Stimulated activated naive CD8-positive, alpha-beta T cell treated with anti-CD3 and anti-CD28 coated beads, Interleukin-15, amount 100 ng/mL, for 72 hours (primary cell): ENCODE data around the gene PPP1R1B.

ENCODE experiments used
- ATAC-seq: fragments of 150-1000 bp; cut with Tn5 transposase; 2 replicates; pipeline ENCODE4 v1.10.0; 2021; ENCODE audit warnings: mild to moderate bottlenecking, moderate library complexity
- DNase-seq, 2 donors: peaks; one replicate each; pipeline ENCODE4 v3.0.0; 2021 to 2022
- H3K27ac Mint-ChIP-seq, 2 donors: one replicate each; pipeline ENCODE4 v1.8.0; 2022; ENCODE audit warnings: mild to moderate bottlenecking in 2 of 2, mixed read lengths in 2 of 2, moderate library complexity in 2 of 2
- H3K27me3 Mint-ChIP-seq: one replicate; pipeline ENCODE4 v1.8.0; 2022; ENCODE audit warnings: mixed read lengths
- H3K4me1 Mint-ChIP-seq: one replicate; pipeline ENCODE4 v1.8.0; 2022; ENCODE audit warnings: mild to moderate bottlenecking, mixed read lengths
- H3K4me3 Mint-ChIP-seq, 2 donors: one replicate each; pipeline ENCODE4 v1.8.0; 2022; ENCODE audit warnings: mild to moderate bottlenecking in 2 of 2, mixed read lengths in 2 of 2, moderate library complexity in 1 of 2
- H3K9me3 Mint-ChIP-seq, 2 donors: one replicate each; pipeline ENCODE4 v1.8.0; 2022; ENCODE audit warnings: mixed read lengths in 2 of 2

PPP1R1B gene

GRCh38 chr17:39632153-39632941 lies 5.6 kb downstream of the PPP1R1B start:
- Mint-ChIP-seq H3K27me3 (peaks cover 39% of the 10 kb centered on the region), H3K27ac (peak overlapping the region in 1 of 2 donors; percentile 15), H3K9me3 (no peaks in the 10 kb centered on the region), H3K4me1 (peaks cover 25% of the 10 kb centered on the region), H3K4me3 (no peak overlapping the region)
- no peak for ATAC-seq
- DNase-seq: no peak

DNA sequence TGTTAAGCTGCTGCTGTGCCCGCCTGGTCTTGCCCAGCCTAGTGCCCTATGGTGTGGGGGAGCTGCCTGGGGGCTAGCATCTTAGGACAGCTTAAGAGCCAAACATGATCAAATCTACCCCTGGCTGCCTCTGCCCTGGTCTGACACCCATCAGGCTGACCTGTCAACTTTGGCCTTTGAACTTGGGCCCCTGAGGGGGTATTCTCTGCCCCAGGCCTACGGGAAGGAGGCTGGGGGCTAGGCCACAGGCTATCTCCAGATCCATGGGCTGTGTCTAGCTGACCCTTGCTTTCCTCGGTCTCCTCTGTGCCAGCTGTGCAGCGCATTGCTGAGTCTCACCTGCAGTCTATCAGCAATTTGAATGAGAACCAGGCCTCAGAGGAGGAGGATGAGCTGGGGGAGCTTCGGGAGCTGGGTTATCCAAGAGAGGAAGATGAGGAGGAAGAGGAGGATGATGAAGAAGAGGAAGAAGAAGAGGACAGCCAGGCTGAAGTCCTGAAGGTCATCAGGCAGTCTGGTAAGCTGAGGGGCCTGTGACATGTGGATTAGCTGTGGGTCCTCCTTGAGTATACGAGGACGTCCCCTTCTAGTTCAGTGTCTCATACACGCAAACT lies 6.9 kb downstream of the PPP1R1B start:
- Mint-ChIP-seq H3K4me3 (no peak overlapping the region), H3K4me1 (peaks cover 37% of the 10 kb centered on the region), H3K27ac (no peak overlapping the region), H3K27me3 (peaks cover 27% of the 10 kb centered on the region), H3K9me3 (no peaks in the 10 kb centered on the region)
- DNase-seq: no peak
- ATAC-seq: no peak

- Mint-ChIP-seq H3K27ac (no peak overlapping the region), H3K9me3 (no peaks in the 10 kb centered on the region), H3K27me3 (peaks cover 19% of the 10 kb centered on the region)
These were observed 7.7 kb downstream of the PPP1R1B start for GRCh38 chr17:39634384-39634871.

GRCh38 chr17:39635614-39636176 lies 8.9 kb downstream of the PPP1R1B start:
- DNase-seq: no peak
- Mint-ChIP-seq H3K4me1 (peaks cover 58% of the 10 kb centered on the region), H3K9me3 (no peaks in the 10 kb centered on the region), H3K27ac (no peak overlapping the region), H3K4me3 (no peak overlapping the region), H3K27me3 (peaks cover 16% of the 10 kb centered on the region)
- ATAC-seq: no peak

More at GRCh38 chr17:39634384-39634871, 7.7 kb downstream of the PPP1R1B start:
- Mint-ChIP-seq H3K4me1 (peaks cover 45% of the 10 kb centered on the region), H3K4me3 (no peak overlapping the region)
- ATAC-seq (no peak), DNase-seq (no peak)

DNA sequence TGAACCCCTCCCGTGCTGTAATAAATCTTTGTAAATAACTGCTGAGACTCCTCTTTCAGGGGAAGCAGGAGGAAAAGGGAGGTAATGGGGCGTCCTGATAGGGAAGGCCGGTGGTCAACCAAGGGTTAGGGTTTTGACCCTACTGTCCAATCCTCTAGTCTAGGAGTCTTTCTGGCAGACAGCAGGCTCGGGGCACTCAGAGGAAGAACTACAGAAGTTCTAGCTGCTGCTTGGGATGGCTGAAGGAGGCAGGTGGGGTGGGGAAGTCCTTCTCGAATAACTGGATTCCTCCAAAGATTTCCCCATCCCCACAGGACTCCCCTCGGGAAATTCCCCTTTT lies 9.8 kb downstream of the PPP1R1B start:
- Mint-ChIP-seq H3K4me3 (peak overlapping the region; percentile 90 to 96), H3K27me3 (peaks cover 8% of the 10 kb centered on the region), H3K4me1 (peaks cover 59% of the 10 kb centered on the region), H3K27ac (peak overlapping the region; percentile 92 to 95), H3K9me3 (no peaks in the 10 kb centered on the region)
- peak; percentile 33 for ATAC-seq
- no peak for DNase-seq

GRCh38 chr17:39636927-39637736 lies 10.4 kb downstream of the PPP1R1B start, which contains the start of gene STARD3:
Gene STARD3 (plus strand): TSS chr17:39637144. CDS start chr17:39653532, 16,388 bp downstream.
- H3K27me3 Mint-ChIP-seq: peaks cover 2% of the 10 kb centered on the region
- ATAC-seq (peak; percentile 93), DNase-seq (peak; percentile 84 to 90)
- no peaks in the 10 kb centered on the region for H3K9me3 Mint-ChIP-seq
- peak within 1 kb of the TSS; percentile 90 to 96 for H3K4me3 Mint-ChIP-seq
- H3K27ac Mint-ChIP-seq: peak within 1 kb of the TSS; percentile 92 to 95
- peaks cover 59% of the 10 kb centered on the region for H3K4me1 Mint-ChIP-seq

DNA sequence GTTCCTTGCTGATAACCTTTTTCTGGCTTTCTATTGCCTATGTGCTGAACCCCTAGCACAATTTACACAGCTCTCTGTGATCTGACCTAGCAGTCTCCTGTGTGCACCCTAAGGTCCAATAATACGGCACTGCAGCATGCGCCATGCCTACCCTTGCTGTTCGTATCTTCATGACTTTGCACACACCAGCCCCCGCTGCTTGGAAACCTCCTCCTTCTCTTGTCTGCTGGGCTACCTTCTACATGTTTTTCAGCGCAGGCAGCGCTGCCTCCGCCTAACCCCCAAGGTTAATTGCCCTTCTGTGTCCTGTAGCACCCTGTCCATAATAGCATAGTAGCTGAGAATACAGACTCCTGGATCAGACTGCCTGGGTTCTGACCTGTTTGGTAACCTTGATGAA lies 11.6 kb downstream of the PPP1R1B start:
- Mint-ChIP-seq H3K27me3 (no peaks in the 10 kb centered on the region), H3K4me1 (peaks cover 69% of the 10 kb centered on the region), H3K27ac (peak overlapping the region in 1 of 2 donors; percentile 95), H3K9me3 (no peaks in the 10 kb centered on the region), H3K4me3 (peak overlapping the region; percentile 90 to 96)
- no peak for DNase-seq
- ATAC-seq: no peak

DNA sequence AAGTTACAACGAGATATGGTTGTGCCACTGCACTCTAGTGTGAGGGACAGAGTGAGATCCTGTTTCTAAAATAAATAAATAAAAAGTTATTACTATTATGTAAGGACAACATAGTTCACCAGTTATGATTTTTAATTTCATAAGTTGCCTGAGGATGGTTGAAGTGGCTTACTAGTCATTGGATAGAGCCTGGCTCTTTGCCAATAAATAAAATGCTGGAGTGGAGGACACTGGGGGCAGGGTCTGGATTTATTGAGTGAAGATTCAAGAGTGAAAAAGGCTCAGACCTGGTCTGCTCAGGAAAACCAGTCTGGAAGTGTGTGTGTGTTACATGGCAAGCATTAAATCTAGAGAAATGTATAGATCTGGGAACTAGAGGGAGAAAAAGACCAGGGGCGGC lies 12.3 kb downstream of the PPP1R1B start:
- Mint-ChIP-seq H3K4me3 (peak overlapping the region; percentile 2 to 7), H3K27me3 (no peaks in the 10 kb centered on the region), H3K9me3 (no peaks in the 10 kb centered on the region), H3K27ac (no peak overlapping the region), H3K4me1 (peaks cover 76% of the 10 kb centered on the region)
- ATAC-seq (no peak), DNase-seq (no peak)

GRCh38 chr17:39639566-39640458 lies 13.1 kb downstream of the PPP1R1B start:
- Mint-ChIP-seq H3K27ac (peak overlapping the region; percentile 5 to 80), H3K4me1 (peaks cover 84% of the 10 kb centered on the region), H3K27me3 (no peaks in the 10 kb centered on the region), H3K4me3 (peak overlapping the region; percentile 14 to 44), H3K9me3 (no peaks in the 10 kb centered on the region)
- no peak for ATAC-seq
- DNase-seq: no peak

GRCh38 chr17:39640591-39641031 lies 13.9 kb downstream of the PPP1R1B start:
- peak overlapping the region; percentile 29 to 48 for H3K4me3 Mint-ChIP-seq
- DNase-seq: no peak

GRCh38 chr17:39641097-39641496 lies 14.3 kb downstream of the PPP1R1B start:
- Mint-ChIP-seq H3K27me3 (no peaks in the 10 kb centered on the region), H3K27ac (no peak overlapping the region), H3K9me3 (no peaks in the 10 kb centered on the region), H3K4me3 (no peak overlapping the region), H3K4me1 (peaks cover 89% of the 10 kb centered on the region)
- no peak for DNase-seq
- ATAC-seq: no peak

More at GRCh38 chr17:39640591-39641031, 13.9 kb downstream of the PPP1R1B start:
- no peak for ATAC-seq
- H3K27me3 Mint-ChIP-seq: no peaks in the 10 kb centered on the region
- peak overlapping the region; percentile 55 to 88 for H3K27ac Mint-ChIP-seq
- peaks cover 92% of the 10 kb centered on the region for H3K4me1 Mint-ChIP-seq
- H3K9me3 Mint-ChIP-seq: no peaks in the 10 kb centered on the region

- Mint-ChIP-seq H3K4me1 (peaks cover 83% of the 10 kb centered on the region), H3K27me3 (no peaks in the 10 kb centered on the region), H3K9me3 (no peaks in the 10 kb centered on the region), H3K4me3 (no peak overlapping the region), H3K27ac (no peak overlapping the region)
- DNase-seq: no peak
- no peak for ATAC-seq
These were observed 15.1 kb downstream of the PPP1R1B start for GRCh38 chr17:39641883-39642282.

GRCh38 chr17:39642291-39643074 lies 15.7 kb downstream of the PPP1R1B start:
- no peak for DNase-seq
- no peaks in the 10 kb centered on the region for H3K9me3 Mint-ChIP-seq
- no peak for ATAC-seq
- H3K4me1 Mint-ChIP-seq: peaks cover 82% of the 10 kb centered on the region
- H3K27ac Mint-ChIP-seq: peak overlapping the region in 1 of 2 donors; percentile 27
- H3K27me3 Mint-ChIP-seq: no peaks in the 10 kb centered on the region
- H3K4me3 Mint-ChIP-seq: no peak overlapping the region

GRCh38 chr17:39643271-39643670 lies 16.5 kb downstream of the PPP1R1B start:
- no peak overlapping the region for H3K4me3 Mint-ChIP-seq
- no peaks in the 10 kb centered on the region for H3K9me3 Mint-ChIP-seq
- no peak overlapping the region for H3K27ac Mint-ChIP-seq
- H3K27me3 Mint-ChIP-seq: no peaks in the 10 kb centered on the region
- no peak for ATAC-seq
- no peak for DNase-seq
- H3K4me1 Mint-ChIP-seq: peaks cover 75% of the 10 kb centered on the region
